SK-N-SH treated with all-trans-retinoic acid at 6 μM for 48 hours (cell line): Measurements from ENCODE around the gene ELFN1.

ENCODE experiments used
- ATAC-seq: fragments of 200-7000 bp; cut with Tn5 transposase; 3 replicates; pipeline ENCODE4 v1.9.1; 2020; ENCODE audit warnings: mild to moderate bottlenecking, moderate library complexity
- ARNTL ChIP-seq: fragments of 450-650 bp; formaldehyde crosslinking; IDR thresholded peaks from 2 replicates; pipeline ENCODE4 v1.5.0; 2020; ENCODE audit warnings: low read depth, mild to moderate bottlenecking, moderate library complexity, borderline replicate concordance
- BACH2 ChIP-seq: fragments of 250-450 bp; sonication (Bioruptor Pico); IDR thresholded peaks from 2 replicates; pipeline ENCODE4 v1.9.0; 2021; ENCODE audit warnings: mild to moderate bottlenecking, borderline replicate concordance
- CREB5 ChIP-seq: fragments of 250-450 bp; sonication (Bioruptor Pico); IDR thresholded peaks from 2 replicates; pipeline ENCODE4 v1.5.1; 2020; ENCODE audit warnings: low read depth, mild to moderate bottlenecking, moderate library complexity
- CSDC2 ChIP-seq: fragments of 250-450 bp; sonication (Bioruptor Pico); IDR thresholded peaks from 2 replicates; pipeline ENCODE4 v1.5.0; 2020; ENCODE audit warnings: mild to moderate bottlenecking, moderate library complexity
- CSRNP3 ChIP-seq: fragments of 250-450 bp; sonication (Bioruptor Pico); IDR thresholded peaks from 2 replicates; pipeline ENCODE4 v1.5.1; 2021; ENCODE audit warnings: mild to moderate bottlenecking, moderate library complexity
- ESRRG ChIP-seq: fragments of 250-450 bp; sonication (Bioruptor Pico); IDR thresholded peaks from 2 replicates; pipeline ENCODE4 v1.6.1; 2021; ENCODE audit warnings: mild to moderate bottlenecking
- GLIS3 ChIP-seq: fragments of 250-450 bp; sonication (Bioruptor Pico); IDR thresholded peaks from 2 replicates; pipeline ENCODE4 v1.5.0; 2020; ENCODE audit warnings: mild to moderate bottlenecking, moderate library complexity
- ISL1 ChIP-seq: fragments of 250-450 bp; sonication (Bioruptor Pico); IDR thresholded peaks from 2 replicates; pipeline ENCODE4 v2.1.2; 2022; ENCODE audit warnings: mild to moderate bottlenecking, moderate library complexity
- OSR1 ChIP-seq: fragments of 250-450 bp; sonication (Bioruptor Pico); IDR thresholded peaks from 2 replicates; pipeline ENCODE4 v1.8.0; 2022; ENCODE audit warnings: moderate library complexity, mild to moderate bottlenecking, inconsistent platforms
- PATZ1 ChIP-seq: fragments of 250-450 bp; sonication (Bioruptor Pico); IDR thresholded peaks from 2 replicates; pipeline ENCODE4 v1.8.0; 2020; ENCODE audit warnings: mild to moderate bottlenecking, moderate library complexity, borderline replicate concordance
- POU6F1 ChIP-seq: fragments of 250-450 bp; sonication (Bioruptor Pico); IDR thresholded peaks from 2 replicates; pipeline ENCODE4 v1.8.0; 2021; ENCODE audit warnings: low read depth, mild to moderate bottlenecking, moderate library complexity, borderline replicate concordance
- PPARA ChIP-seq: fragments of 250-450 bp; sonication (Bioruptor Pico); IDR thresholded peaks from 2 replicates; pipeline ENCODE4 v1.5.0; 2020; ENCODE audit warnings: mild to moderate bottlenecking, borderline replicate concordance
- RARB ChIP-seq: fragments of 250-450 bp; sonication (Bioruptor Pico); IDR thresholded peaks from 2 replicates; pipeline ENCODE4 v1.8.0; 2021; ENCODE audit warnings: mild to moderate bottlenecking, moderate library complexity
- SNAI2 ChIP-seq: fragments of 250-450 bp; sonication (Bioruptor Pico); IDR thresholded peaks from 2 replicates; pipeline ENCODE4 v1.5.0; 2020; ENCODE audit warnings: mild to moderate bottlenecking, moderate library complexity
- TCF4 ChIP-seq: fragments of 250-450 bp; sonication (Bioruptor Pico); IDR thresholded peaks from 2 replicates; pipeline ENCODE4 v1.8.0; 2021; ENCODE audit warnings: mild to moderate bottlenecking, moderate library complexity, borderline replicate concordance
- TOX ChIP-seq: fragments of 250-450 bp; sonication (Bioruptor Pico); IDR thresholded peaks from 2 replicates; pipeline ENCODE4 v1.8.0; 2021; ENCODE audit warnings: mild to moderate bottlenecking, moderate library complexity, borderline replicate concordance
- ZFP3 ChIP-seq: fragments of 250-450 bp; sonication (Bioruptor Pico); IDR thresholded peaks from 2 replicates; pipeline ENCODE4 v1.5.0; 2020; ENCODE audit warnings: mild to moderate bottlenecking, moderate library complexity
- ZFP30 ChIP-seq: fragments of 450-650 bp; formaldehyde crosslinking; IDR thresholded peaks from 2 replicates; pipeline ENCODE4 v1.5.0; 2022; ENCODE audit warnings: mild to moderate bottlenecking, moderate library complexity
- ZNF565 ChIP-seq: fragments of 450-650 bp; formaldehyde crosslinking; conservative IDR thresholded peaks from 2 replicates; pipeline ENCODE4 v1.5.0; 2020; ENCODE audit warnings: low read depth, mild to moderate bottlenecking, moderate library complexity
- ZNF70 ChIP-seq: fragments of 450-650 bp; formaldehyde crosslinking; IDR thresholded peaks from 2 replicates; pipeline ENCODE4 v1.5.0; 2020; ENCODE audit warnings: mild to moderate bottlenecking, moderate library complexity
- ZNF8 ChIP-seq: fragments of 450-650 bp; formaldehyde crosslinking; IDR thresholded peaks from 2 replicates; pipeline ENCODE4 v1.5.0; 2020; ENCODE audit warnings: mild to moderate bottlenecking, moderate library complexity

Gene ELFN1

GRCh38 chr7:1725766-1726630 is 55.9 kb downstream of the ELFN1 start:
- TF ChIP-seq ZNF565 (CRISPR knock-in tag) (no peak), BACH2 (CRISPR knock-in tag) (no peak), ARNTL (CRISPR knock-in tag) (no peak), PPARA (CRISPR knock-in tag) (no peak), TOX (CRISPR knock-in tag) (no peak), ESRRG (no peak), OSR1 (no peak), CREB5 (no peak)

GRCh38 chr7:1727079-1727478 is 57.0 kb downstream of the ELFN1 start:
- no peak for TF ChIP-seq PPARA (CRISPR knock-in tag)
- TF ChIP-seq OSR1 = no peak
- no peak for TF ChIP-seq CREB5
- no peak for TF ChIP-seq BACH2 (CRISPR knock-in tag)
- no peak for TF ChIP-seq GLIS3
- TF ChIP-seq ISL1 (CRISPR knock-in tag) = no peak
- TF ChIP-seq ZNF8 (CRISPR knock-in tag) = no peak
- no peak for TF ChIP-seq RARB (CRISPR knock-in tag)
- TF ChIP-seq ARNTL (CRISPR knock-in tag) = no peak
- TF ChIP-seq PATZ1 (CRISPR knock-in tag) = no peak
- no peak for TF ChIP-seq ZFP3 (CRISPR knock-in tag)
- no peak for TF ChIP-seq ZNF565 (CRISPR knock-in tag)
- TF ChIP-seq SNAI2 (CRISPR knock-in tag) = no peak
- no peak for TF ChIP-seq ZFP30 (CRISPR knock-in tag)
- no peak for TF ChIP-seq TOX (CRISPR knock-in tag)
- no peak for TF ChIP-seq ZNF70 (CRISPR knock-in tag)
- no peak for TF ChIP-seq CSRNP3 (CRISPR knock-in tag)
- TF ChIP-seq CSDC2 (CRISPR knock-in tag) = no peak
- TF ChIP-seq POU6F1 (CRISPR knock-in tag) = no peak

More at GRCh38 chr7:1725766-1726630, 55.9 kb downstream of the ELFN1 start:
- ATAC-seq = no peak

GRCh38 chr7:1727812-1728570 is 57.9 kb downstream of the ELFN1 start:
- ATAC-seq = peak; percentile 10; the same call in 2 of the 3 replicates
- TF ChIP-seq ZNF70 (CRISPR knock-in tag) (no peak), CSRNP3 (CRISPR knock-in tag) (no peak), ARNTL (CRISPR knock-in tag) (no peak), TCF4 (CRISPR knock-in tag) (no peak), GLIS3 (no peak), ZNF8 (CRISPR knock-in tag) (no peak), ZFP3 (CRISPR knock-in tag) (no peak)

More at GRCh38 chr7:1727079-1727478, 57.0 kb downstream of the ELFN1 start:
- no peak for ATAC-seq
